ENCODE data around the gene CHI3L2.

DNA sequence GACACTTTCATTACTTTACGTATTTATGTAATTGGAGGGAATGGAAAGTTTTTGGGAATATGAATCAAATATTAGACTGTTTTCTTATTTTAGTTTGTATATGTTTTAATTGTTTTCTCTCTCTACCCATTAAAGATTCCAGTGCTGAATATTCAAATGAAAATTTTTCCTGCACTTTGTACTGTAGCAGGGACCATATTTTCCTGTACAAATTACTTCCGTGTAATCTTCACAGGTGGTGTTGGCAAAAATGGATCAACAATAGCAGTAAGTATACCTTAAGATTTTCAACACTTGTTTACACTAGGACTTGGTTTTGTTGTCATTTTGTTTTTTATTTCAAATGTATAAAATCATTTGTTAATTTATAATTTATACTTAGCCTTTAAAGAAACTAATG is 45.5 kb upstream of the CHI3L2 start:
- TF ChIP-seq GATA3 (IDR thresholded peaks at IDR 0.05; ENCODE audit: low read depth, low read length) = no peak
- no peak for TF ChIP-seq GATA2 (IDR thresholded peaks at IDR 0.05; ENCODE audit: low read depth, low read length)

All from SH-SY5Y (cell line).